Fibroblast of lung (primary cell): Measurements from ENCODE around the gene MBOAT7.

Experiments used
- CTCF ChIP-seq, 2 donors: IDR thresholded peaks in 1 of 2; conservative IDR thresholded peaks in 1 of 2; 1 replicate in 1 of 2; 2 replicates in 1 of 2; pipeline ENCODE4 v1.5.1; 2011 to 2012; ENCODE audit warnings: low read length in 2 of 2, control low read depth in 1 of 2, inconsistent platforms in 1 of 2, low read depth in 1 of 2, mild to moderate bottlenecking in 1 of 2
- EZH2 ChIP-seq: IDR thresholded peaks from 2 replicates; pipeline ENCODE4 v1.5.1; 2012; ENCODE audit warnings: low read length, control low read depth, mild to moderate bottlenecking; ENCODE audit errors: missing control alignments

GRCh38 chr19:54191811-54192453 lies 2.6 kb upstream of the MBOAT7 start:
- TF ChIP-seq CTCF (conservative IDR thresholded peaks at IDR 0.05 in 1 of 2, IDR thresholded peaks at IDR 0.05 in 1 of 2; ENCODE audit: low read depth in 1 of 2, low read length in 2 of 2) (no peak), EZH2 (no peak)
